ENCODE results near the gene KRT86. TPM values are rescaled to one million over a fixed set of nuclear protein-coding genes. Genes with fewer than 3 reads are reported as not detected.

Gene KRT86
- total and polyA plus RNA-seq, 2 experiments from 2014 or later: 0.16 TPM; not detected in 1

GRCh38 chr12:52331833-52332232, 57.4 kb downstream of the KRT86 start (continued):
- no peak for TF ChIP-seq STAT1 (IDR thresholded peaks at IDR 0.05; ENCODE audit: unreplicated experiment)
- TF ChIP-seq, protein P1, sequence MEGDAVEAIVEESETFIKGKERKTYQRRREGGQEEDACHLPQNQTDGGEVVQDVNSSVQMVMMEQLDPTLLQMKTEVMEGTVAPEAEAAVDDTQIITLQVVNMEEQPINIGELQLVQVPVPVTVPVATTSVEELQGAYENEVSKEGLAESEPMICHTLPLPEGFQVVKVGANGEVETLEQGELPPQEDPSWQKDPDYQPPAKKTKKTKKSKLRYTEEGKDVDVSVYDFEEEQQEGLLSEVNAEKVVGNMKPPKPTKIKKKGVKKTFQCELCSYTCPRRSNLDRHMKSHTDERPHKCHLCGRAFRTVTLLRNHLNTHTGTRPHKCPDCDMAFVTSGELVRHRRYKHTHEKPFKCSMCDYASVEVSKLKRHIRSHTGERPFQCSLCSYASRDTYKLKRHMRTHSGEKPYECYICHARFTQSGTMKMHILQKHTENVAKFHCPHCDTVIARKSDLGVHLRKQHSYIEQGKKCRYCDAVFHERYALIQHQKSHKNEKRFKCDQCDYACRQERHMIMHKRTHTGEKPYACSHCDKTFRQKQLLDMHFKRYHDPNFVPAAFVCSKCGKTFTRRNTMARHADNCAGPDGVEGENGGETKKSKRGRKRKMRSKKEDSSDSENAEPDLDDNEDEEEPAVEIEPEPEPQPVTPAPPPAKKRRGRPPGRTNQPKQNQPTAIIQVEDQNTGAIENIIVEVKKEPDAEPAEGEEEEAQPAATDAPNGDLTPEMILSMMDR (conservative IDR thresholded peaks at IDR 0.05; ENCODE audit: low read depth in 2 of 2): no peak

GRCh38 chr12:52332381-52332780, 57.9 kb downstream of the KRT86 start:
- Histone ChIP-seq H3K4me3 (no peak overlapping the region), H3F3A (replicated peaks; ENCODE audit: low read depth) (no peaks in the 10 kb centered on the region), H3K27ac (ENCODE audit: low read depth) (no peak overlapping the region), H2AFZ (no peak overlapping the region), H3K4me1 (ENCODE audit: insufficient read depth) (peaks cover 7% of the 10 kb centered on the region; the same call in 1 of the 2 replicates), H4K20me1 (replicated peaks; ENCODE audit: insufficient read depth) (no peaks in the 10 kb centered on the region), H3K79me2 (replicated peaks; ENCODE audit: insufficient read depth) (no peaks in the 10 kb centered on the region), H3K36me3 (ENCODE audit: insufficient read depth) (no peaks in the 10 kb centered on the region), H3K9me2 (ENCODE audit: insufficient read depth) (no peaks in the 10 kb centered on the region), H3K4me2 (no peak overlapping the region), H3K27me3 (ENCODE audit: insufficient read depth) (no peaks in the 10 kb centered on the region)
- DNase-seq (ENCODE audit: low spot score) (no peak), ATAC-seq (no peak)
- Mint-ChIP-seq H3K27ac (no peak overlapping the region), H3K36me3 (ENCODE audit: low read depth) (no peaks in the 10 kb centered on the region), H3K9me3 (no peaks in the 10 kb centered on the region), H3K4me1 (peaks cover 9% of the 10 kb centered on the region; the same call in 2 of the 3 replicates), H3K27me3 (ENCODE audit: insufficient read depth, low read depth, poor library complexity) (peaks cover 3% of the 10 kb centered on the region), H3K4me3 (no peak overlapping the region)
- no peak for TF ChIP-seq EZH2 (IDR thresholded peaks at IDR 0.05; ENCODE audit: low read depth, unreplicated experiment)
- no peak for TF ChIP-seq ZNF331 (CRISPR knock-in tag; IDR thresholded peaks at IDR 0.05; ENCODE audit: low read depth)
- TF ChIP-seq ZNF462 (CRISPR knock-in tag; IDR thresholded peaks at IDR 0.05): no peak
- TF ChIP-seq NANOG (IDR thresholded peaks at IDR 0.05; ENCODE audit: borderline replicate concordance): no peak
- no peak for TF ChIP-seq POLR2AphosphoS5 (IDR thresholded peaks at IDR 0.05; ENCODE audit: low read depth)
